GM23338 (cell line): ENCODE data around the gene ABI3.

Experiments
- CREB1 ChIP-seq: fragments of 250-450 bp; sonication (Bioruptor Pico); IDR thresholded peaks from 2 replicates; pipeline ENCODE4 v1.5.0; 2020; ENCODE audit warnings: low read depth, mild to moderate bottlenecking, moderate library complexity
- CTCF ChIP-seq, 2 experiments: fragments of 200-600 bp in 1 of 2; sonication (generic) in 1 of 2; conservative IDR thresholded peaks; 2 replicates each; pipeline versions ENCODE4 v1.5.1 to v1.6.1; 2016 to 2017; ENCODE audit warnings: antibody characterized with exemption in 2 of 2, low read depth in 2 of 2, mild to moderate bottlenecking in 2 of 2, moderate library complexity in 1 of 2
- ETS1 ChIP-seq: IDR thresholded peaks from 2 replicates; pipeline ENCODE4 v1.6.1; 2016; ENCODE audit warnings: antibody characterized with exemption
- EZH2 ChIP-seq: fragments of 200-600 bp; sonication (generic); IDR thresholded peaks from one replicate; pipeline ENCODE4 v1.8.0; 2017; ENCODE audit warnings: antibody characterized with exemption, mild to moderate bottlenecking, low read depth; ENCODE audit not compliant: unreplicated experiment
- EZH2phosphoT487 ChIP-seq: fragments of 200-600 bp; sonication (generic); IDR thresholded peaks from one replicate; pipeline ENCODE4 v1.8.1; 2018; ENCODE audit warnings: antibody characterized with exemption; ENCODE audit not compliant: unreplicated experiment
- JUNB ChIP-seq: IDR thresholded peaks from one replicate; pipeline ENCODE4 v1.6.1; 2016; ENCODE audit warnings: antibody characterized with exemption; ENCODE audit not compliant: unreplicated experiment
- NANOG ChIP-seq: IDR thresholded peaks from 2 replicates; pipeline ENCODE4 v1.6.1; 2016; ENCODE audit warnings: antibody characterized with exemption, borderline replicate concordance
- POLR2AphosphoS5 ChIP-seq: IDR thresholded peaks from 2 replicates; pipeline ENCODE4 v1.6.1; 2016; ENCODE audit warnings: antibody characterized with exemption, low read depth
- REST ChIP-seq: IDR thresholded peaks from one replicate; pipeline ENCODE4 v1.6.1; 2018; ENCODE audit warnings: antibody characterized with exemption; ENCODE audit not compliant: unreplicated experiment
- ZNF114 ChIP-seq: fragments of 250-450 bp; sonication (Bioruptor Pico); IDR thresholded peaks from 2 replicates; pipeline ENCODE4 v1.5.0; 2020; ENCODE audit warnings: mild to moderate bottlenecking, moderate library complexity

- TF ChIP-seq CTCF (conservative IDR thresholded peaks at IDR 0.05; ENCODE audit: low read depth in 2 of 2) (no peak), ZNF114 (CRISPR knock-in tag) (no peak), POLR2AphosphoS5 (no peak), EZH2 (no peak), CREB1 (CRISPR knock-in tag) (no peak), NANOG (no peak), EZH2phosphoT487 (no peak), ETS1 (no peak), REST (no peak), JUNB (no peak)
Measured at GRCh38 chr17:49196520-49196919, 14.0 kb upstream of the ABI3 start.
